Endometrium (tissue), 2 donors: ENCODE measurements around the gene SLC1A3.

Experiments used
- FAIRE-seq: peaks from 2 replicates; lab custom pipeline; 2012; peaks lifted over from hg19 to GRCh38; lab: Jason Lieb, UNC
- donor health status: control.
- donor health status: control.

SLC1A3 gene

GRCh38 chr5:36600917-36601527, 5.4 kb upstream of the SLC1A3 start:
- peak; percentile 39 for FAIRE-seq

DNA sequence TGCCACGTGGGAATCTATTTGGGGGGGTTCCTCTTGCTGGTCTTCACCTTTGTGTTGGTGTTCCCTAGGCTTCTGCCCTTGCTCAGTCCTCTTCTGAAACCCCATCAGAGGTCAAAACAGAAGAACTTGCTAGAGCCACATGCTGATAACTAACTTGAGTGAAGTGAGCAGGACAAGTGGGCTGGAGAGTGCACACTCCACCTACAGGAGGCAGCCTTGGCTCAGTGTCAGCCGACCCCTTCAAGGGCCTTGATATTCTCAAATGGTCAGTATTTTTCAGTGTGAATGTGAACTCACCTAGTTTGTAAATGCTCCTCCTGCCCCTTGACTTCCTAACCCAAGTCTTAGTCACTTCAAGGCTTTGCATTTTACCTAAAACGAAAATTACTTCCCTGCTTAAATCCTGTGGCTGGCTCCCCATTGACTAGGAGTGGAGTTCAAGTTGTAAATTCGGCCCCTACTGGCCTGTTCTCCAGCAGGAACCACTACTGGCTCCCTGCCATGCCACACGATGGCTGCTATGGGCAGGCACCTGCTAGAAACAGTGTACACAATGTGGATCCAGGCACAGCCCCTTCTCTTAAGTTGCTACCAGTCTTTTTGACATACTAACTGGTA, 3.6 kb upstream of the SLC1A3 start:
- FAIRE-seq, result no peak

DNA sequence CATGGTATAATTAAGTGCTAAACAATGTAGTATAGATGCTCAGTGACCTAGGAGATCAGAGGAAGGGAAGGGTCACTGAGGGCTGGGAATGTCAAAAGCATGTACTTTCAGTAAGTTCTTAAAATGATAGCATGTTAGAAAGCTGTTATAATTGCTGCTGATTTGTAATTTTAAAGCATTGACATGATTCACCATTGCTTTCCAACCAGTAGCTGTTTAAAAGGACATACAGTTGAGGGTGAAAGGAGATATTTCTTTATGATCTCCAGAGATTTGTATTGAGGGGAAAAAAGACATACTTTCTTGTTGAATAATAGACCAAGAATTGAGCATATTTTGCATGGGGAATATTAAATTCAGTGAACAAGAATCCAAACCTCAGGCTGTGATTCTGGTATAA, 1.2 kb upstream of the SLC1A3 start:
- no peak for FAIRE-seq

DNA sequence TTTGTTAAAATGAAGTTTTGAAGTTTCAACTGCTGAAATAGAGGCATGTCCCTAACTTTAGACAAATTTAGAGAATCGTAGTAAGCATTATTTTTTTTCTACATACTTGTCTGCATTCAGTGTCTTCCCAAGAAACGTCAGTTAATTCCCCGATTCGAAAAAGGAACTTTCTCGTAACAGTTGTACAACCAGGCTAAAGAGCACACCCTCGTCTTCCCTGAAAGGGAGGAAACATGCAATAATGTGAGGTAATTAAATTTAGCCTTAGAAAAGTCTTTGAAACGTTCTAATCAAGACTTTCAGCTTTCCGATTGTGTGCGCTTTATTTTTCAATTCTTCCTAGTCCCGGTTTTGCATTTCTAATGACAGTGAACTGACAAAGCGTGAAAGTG, 374 bp upstream of the SLC1A3 start:
- FAIRE-seq, result no peak

GRCh38 chr5:36607114-36607571, 737 bp downstream of the SLC1A3 start:
- no peak for FAIRE-seq

GRCh38 chr5:36607838-36608783, 1.7 kb downstream of the SLC1A3 start:
- FAIRE-seq, result no peak

- no peak for FAIRE-seq
These were observed 4.2 kb downstream of the SLC1A3 start for GRCh38 chr5:36610621-36611020.

GRCh38 chr5:36611520-36612274, 5.3 kb downstream of the SLC1A3 start:
- no peak for FAIRE-seq

DNA sequence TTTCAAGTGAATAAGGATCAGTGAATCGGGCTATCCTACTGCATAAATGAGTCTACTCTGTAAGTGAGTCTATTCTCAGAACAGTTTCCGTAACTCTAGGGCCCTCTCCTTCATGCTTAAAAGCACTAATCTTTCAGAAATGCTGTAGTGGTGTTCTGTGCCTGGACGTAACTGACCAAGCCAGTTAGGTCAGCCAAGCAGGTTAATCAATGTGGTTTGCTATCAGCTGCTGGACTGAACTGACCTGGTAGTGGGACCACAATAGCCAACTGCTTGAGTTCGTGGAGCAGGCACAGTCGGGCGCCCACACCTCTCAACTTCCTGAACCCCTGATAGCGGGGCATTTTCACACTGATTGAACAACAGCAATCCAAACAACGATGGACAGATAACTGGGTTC, 6.8 kb downstream of the SLC1A3 start:
- no peak for FAIRE-seq

- FAIRE-seq, result no peak
These were observed 7.6 kb downstream of the SLC1A3 start for GRCh38 chr5:36613771-36614656.

DNA sequence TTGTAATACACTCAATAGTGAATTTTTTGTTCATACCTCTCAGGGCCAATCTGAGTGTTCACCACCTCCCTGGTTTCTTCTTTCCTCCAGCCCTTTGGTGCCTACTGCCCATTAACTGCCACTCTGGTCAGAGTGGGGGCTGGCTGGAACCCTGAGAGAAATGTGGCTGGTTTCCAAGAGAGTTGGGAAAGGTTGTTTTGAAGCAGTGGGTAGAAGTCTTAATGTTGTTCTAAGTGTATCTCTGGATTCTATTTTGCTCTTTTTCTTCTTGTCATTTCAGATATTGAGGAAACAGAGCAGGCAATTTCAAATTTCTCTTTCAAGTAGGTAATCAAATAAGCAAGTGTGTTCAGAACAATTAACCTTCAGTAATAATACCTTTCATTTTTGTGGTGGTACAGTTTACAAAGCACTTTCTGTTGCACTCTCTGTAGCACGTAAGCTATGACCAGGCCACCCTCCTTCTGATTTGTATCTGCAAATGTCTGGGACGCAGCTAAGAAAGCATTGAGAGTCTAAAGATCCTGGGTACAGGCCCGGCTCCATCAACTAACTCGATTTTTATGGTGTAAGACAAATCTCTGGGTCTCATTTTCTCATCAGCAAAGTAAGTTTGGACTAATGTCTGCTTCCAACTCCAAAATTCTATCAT, 8.4 kb downstream of the SLC1A3 start:
- no peak for FAIRE-seq

DNA sequence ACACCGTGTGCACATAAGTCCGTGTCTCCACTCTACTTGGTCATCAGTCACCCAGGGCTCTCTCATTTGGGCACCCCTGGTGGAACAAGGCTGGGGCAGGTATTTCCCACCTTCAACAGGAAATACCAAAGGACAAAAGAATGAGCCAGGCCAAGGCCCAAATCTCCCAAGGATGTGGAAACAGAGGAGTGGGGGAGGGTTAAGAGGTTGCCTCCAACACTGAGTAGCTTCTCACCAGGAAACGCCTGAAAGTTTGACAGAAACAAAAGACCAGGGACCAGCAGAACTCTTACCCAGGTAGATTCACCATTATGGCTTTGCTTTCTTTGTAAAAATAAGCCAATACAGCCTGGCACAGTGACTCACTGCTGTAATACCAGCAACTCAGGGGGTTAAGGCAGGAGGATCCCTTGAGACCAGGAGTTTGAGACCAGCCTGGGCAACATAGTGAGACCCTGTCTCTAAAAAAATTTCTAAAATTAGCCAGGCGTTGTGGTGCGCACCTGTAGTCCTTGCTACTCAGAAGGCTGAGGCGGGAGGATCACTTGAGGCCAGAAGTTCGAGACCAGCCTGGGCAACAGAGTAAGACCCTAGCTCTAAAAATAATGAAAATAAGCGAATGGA, 12.7 kb downstream of the SLC1A3 start:
- FAIRE-seq, result no peak

GRCh38 chr5:36621985-36622384, 15.6 kb downstream of the SLC1A3 start:
- no peak for FAIRE-seq

GRCh38 chr5:36623832-36624231, 17.4 kb downstream of the SLC1A3 start:
- FAIRE-seq, result no peak

DNA sequence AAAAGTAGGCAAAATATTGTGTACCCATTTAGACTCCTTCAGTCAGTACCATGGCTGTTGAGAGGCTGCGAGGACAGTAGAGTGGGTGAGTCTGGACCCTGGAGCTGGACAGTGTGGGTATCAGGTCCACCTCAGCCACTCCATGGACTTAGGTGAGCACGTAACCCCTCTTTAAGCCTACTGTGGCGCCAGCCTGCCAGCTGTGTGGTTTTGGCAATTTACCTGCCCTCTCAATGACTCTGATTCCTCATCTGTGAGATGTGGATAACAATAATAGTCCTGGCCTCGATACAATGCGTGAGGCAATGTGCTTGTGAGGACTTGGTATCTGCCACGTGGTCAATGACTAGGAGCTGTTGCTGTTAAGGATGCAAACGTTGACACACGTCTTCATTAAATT, 17.9 kb downstream of the SLC1A3 start:
- no peak for FAIRE-seq

DNA sequence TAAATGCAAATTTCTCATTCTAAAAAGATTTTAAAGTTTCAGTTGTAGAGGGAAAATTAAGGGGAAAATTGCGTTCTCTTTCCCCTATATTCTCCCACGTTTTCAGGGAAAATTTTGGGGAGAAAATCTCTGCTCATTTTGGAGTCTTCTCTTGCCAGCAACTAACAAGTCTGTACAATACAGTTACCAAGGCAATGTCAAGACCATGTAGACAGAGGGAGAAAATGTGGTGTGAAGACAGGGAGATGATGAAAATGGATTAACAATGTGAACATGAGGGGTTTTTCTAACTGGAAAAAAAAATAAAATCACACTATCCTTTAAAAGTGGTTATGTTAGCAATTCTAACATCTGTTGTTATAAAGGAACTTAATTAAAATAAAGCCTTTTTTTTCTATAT, 22.3 kb downstream of the SLC1A3 start:
- FAIRE-seq, result no peak

DNA sequence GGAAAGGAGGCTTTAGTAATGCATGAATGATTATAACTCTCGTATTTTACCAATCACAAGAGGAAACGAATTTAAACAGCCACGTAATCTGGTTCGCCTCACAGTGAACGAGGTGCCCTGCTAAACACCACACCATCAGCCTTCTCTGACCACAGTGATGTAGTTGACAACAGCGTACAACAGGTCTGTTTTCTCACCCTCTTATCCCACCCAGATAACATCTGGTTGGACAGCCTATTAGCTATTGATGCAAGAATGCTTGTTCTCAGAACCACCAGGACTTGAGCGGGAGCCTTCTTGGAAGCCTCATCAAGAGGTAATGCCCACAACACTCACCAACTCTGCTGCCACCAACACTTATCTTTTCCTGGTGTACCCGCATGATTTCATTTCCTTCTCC, 23.3 kb downstream of the SLC1A3 start:
- no peak for FAIRE-seq

DNA sequence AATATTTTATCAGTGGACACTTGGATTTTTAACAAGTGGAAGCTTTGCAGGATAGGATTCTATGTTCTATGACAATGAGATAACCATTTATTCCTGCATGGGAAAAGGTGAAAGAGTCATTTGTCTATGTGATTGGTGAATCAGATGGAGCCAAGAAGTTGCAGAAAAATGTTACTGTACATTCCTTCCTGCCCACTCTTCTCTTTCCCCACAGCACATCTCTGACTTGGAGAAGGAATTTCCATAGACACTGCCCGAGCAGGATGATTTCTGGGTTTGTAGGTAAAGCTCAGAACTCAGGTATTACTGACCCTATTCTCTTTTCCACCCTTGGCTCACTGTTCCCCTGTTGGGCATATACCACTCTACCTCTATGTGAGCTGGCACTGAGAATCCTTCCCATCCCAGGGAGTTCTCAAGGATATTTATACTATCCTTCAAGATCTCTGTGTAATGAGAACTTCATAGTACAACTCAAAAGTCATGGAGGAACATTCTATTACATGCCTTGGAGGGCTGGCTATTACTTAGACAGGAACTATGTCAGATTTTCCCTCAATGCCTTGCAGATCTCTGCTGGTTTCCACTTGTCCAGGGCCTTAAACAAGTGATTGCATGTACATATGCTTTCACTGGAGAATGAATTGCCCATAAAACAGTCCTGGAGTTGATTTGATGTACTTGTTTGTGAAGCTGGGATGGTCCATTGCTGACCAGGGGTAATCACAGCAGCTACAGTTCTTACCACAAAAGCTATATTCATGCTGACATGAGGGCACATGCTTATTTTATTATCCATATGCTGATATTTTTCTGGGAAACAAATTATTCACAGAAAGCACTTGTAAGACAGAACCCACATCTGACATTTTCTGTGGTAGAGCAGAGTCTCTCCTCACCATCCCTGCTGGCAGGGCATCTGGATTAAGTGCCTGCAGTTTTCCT, 24.1 kb downstream of the SLC1A3 start:
- FAIRE-seq, result no peak

- FAIRE-seq, result no peak
These were observed 24.7 kb downstream of the SLC1A3 start for GRCh38 chr5:36631154-36631553.
